Liver (tissue), 9 donors: ENCODE measurements around the gene HTR6. TPM values are rescaled to one million over a fixed set of nuclear protein-coding genes. Genes with fewer than 3 reads are reported as not detected.

ENCODE experiments used
- DNase-seq: peaks from one replicate; pipeline ENCODE4 v3.0.0-alpha.2; 2017; ENCODE audit warnings: low spot score
- H3K27ac ChIP-seq, 2 donors: one replicate each; pipeline ENCODE4 v1.7.0; 2013; ENCODE audit warnings: inconsistent platforms in 2 of 2, low read length in 2 of 2, control low read depth in 1 of 2, low read depth in 1 of 2, mild to moderate bottlenecking in 1 of 2
- H3K27me3 ChIP-seq, 4 donors: one replicate each; pipeline versions ENCODE4 v1.6.1 to v1.7.0; 2013; ENCODE audit warnings: low read length in 3 of 4, inconsistent platforms in 1 of 4, mild to moderate bottlenecking in 1 of 4, moderate library complexity in 1 of 4; ENCODE audit not compliant: control insufficient read depth in 4 of 4, insufficient read depth in 4 of 4
- H3K36me3 ChIP-seq, 4 donors: one replicate each; pipeline versions ENCODE4 v1.6.1 to v1.7.0; 2013; ENCODE audit warnings: low read length in 3 of 4, mild to moderate bottlenecking in 3 of 4, low read depth in 1 of 4, moderate library complexity in 1 of 4; ENCODE audit not compliant: control insufficient read depth in 4 of 4, insufficient read depth in 3 of 4
- H3K4me1 ChIP-seq, 4 donors: one replicate each; pipeline versions ENCODE4 v1.6.1 to v1.7.0; 2013; ENCODE audit warnings: low read length in 3 of 4, mild to moderate bottlenecking in 3 of 4, moderate library complexity in 1 of 4; ENCODE audit not compliant: control insufficient read depth in 4 of 4, insufficient read depth in 4 of 4
- H3K4me3 ChIP-seq, 3 donors: one replicate each; pipeline versions ENCODE4 v1.6.1 to v1.7.0; 2013; ENCODE audit warnings: low read length in 3 of 3, control low read depth in 1 of 3, low read depth in 1 of 3, mild to moderate bottlenecking in 1 of 3
- H3K9ac ChIP-seq, 2 donors: one replicate each; pipeline ENCODE4 v1.7.0; 2013; ENCODE audit warnings: low read length in 2 of 2, mild to moderate bottlenecking in 2 of 2, moderate library complexity in 2 of 2, control low read depth in 1 of 2, low read depth in 1 of 2
- H3K9me3 ChIP-seq, 4 donors: one replicate each; pipeline versions ENCODE4 v1.6.1 to v1.7.0; 2013; ENCODE audit warnings: low read length in 3 of 4; ENCODE audit not compliant: control insufficient read depth in 4 of 4
- CTCF ChIP-seq: fragments of 150-350 bp; IDR thresholded peaks from 2 replicates; pipeline ENCODE4 v1.5.1; 2017; ENCODE audit warnings: improper control_type of control experiment, low read depth, low read length; ENCODE audit not compliant: missing input control
- FOXA2 ChIP-seq: IDR thresholded peaks from 2 replicates; pipeline ENCODE4 v1.6.1; 2016; ENCODE audit warnings: antibody characterized with exemption
- GABPA ChIP-seq, 2 donors: IDR thresholded peaks in 1 of 2; conservative IDR thresholded peaks in 1 of 2; 2 replicates each; pipeline ENCODE4 v1.6.1; 2016; ENCODE audit warnings: antibody characterized with exemption in 2 of 2, mild to moderate bottlenecking in 1 of 2, moderate library complexity in 1 of 2
- HNF4A ChIP-seq, 2 donors: conservative IDR thresholded peaks; 2 replicates each; pipeline ENCODE4 v1.6.1; 2016; ENCODE audit warnings: antibody characterized with exemption in 2 of 2, mild to moderate bottlenecking in 2 of 2
- MAX ChIP-seq: IDR thresholded peaks from 2 replicates; pipeline ENCODE4 v1.6.1; 2016; ENCODE audit warnings: antibody characterized with exemption
- NR2F2 ChIP-seq: IDR thresholded peaks from 2 replicates; pipeline ENCODE4 v1.6.1; 2016; ENCODE audit warnings: antibody characterized with exemption
- RAD21 ChIP-seq, 2 donors: IDR thresholded peaks; 2 replicates each; pipeline ENCODE4 v1.6.1; 2016; ENCODE audit warnings: antibody characterized with exemption in 2 of 2, mild to moderate bottlenecking in 2 of 2
- RXRA ChIP-seq, 2 donors: IDR thresholded peaks; 2 replicates each; pipeline ENCODE4 v1.6.1; 2017 to 2018; ENCODE audit warnings: antibody characterized with exemption in 2 of 2, mild to moderate bottlenecking in 1 of 2
- SP1 ChIP-seq: IDR thresholded peaks from 2 replicates; pipeline ENCODE4 v1.6.1; 2018; ENCODE audit warnings: antibody characterized with exemption, mild to moderate bottlenecking
- TAF1 ChIP-seq: conservative IDR thresholded peaks from 2 replicates; pipeline ENCODE4 v1.6.1; 2016; ENCODE audit warnings: antibody characterized with exemption, mild to moderate bottlenecking
- YY1 ChIP-seq: IDR thresholded peaks from 2 replicates; pipeline ENCODE4 v1.6.1; 2016; ENCODE audit warnings: antibody characterized with exemption, mild to moderate bottlenecking
- WGBS: extraction: QIAGEN DNeasy Blood & Tissue Kit; methylation state at CpG from one replicate; pipeline ENCODE4 v1.1.7; 2013; 5-methylcytosine and 5-hydroxymethylcytosine counted together
- polyA plus RNA-seq, 2 donors: library from polyadenylated mRNA; stranded (reverse) in 1 of 2; unstranded in 1 of 2; fragments of 200-250 nt in 1 of 2; fragments of >200 nt in 1 of 2; fragmentation: Nextera tagmentation in 1 of 2; extraction: Ambion mirVana in 1 of 2; gene quantifications; one replicate each; pipeline versions ENCODE4 v1.2.1 to v1.2.3, GENCODE V29; 2013 to 2015
- total RNA-seq, 2 donors: library from RNA; depleted of rRNA; stranded (reverse); fragments of >200 nt; gene quantifications; one replicate each; pipeline ENCODE4 v1.2.3, GENCODE V29; 2014
- TF ChIP-seq, protein P1 (sequence below): IDR thresholded peaks from 2 replicates; pipeline ENCODE4 v1.6.1; 2016; ENCODE audit warnings: antibody characterized with exemption, mild to moderate bottlenecking
- donor health status: healthy.
- donor health status: healthy.
- donor health status: healthy.
- donor health status: healthy.
- donor health status: healthy.

HTR6 gene
- total and polyA plus RNA-seq, 4 donors = not detected

GRCh38 chr1:19648689-19649088, 16.0 kb upstream of the HTR6 start:
- H3K9ac ChIP-seq = no peak overlapping the region
- H3K27me3 ChIP-seq = no peaks in the 10 kb centered on the region
- no peaks in the 10 kb centered on the region for H3K36me3 ChIP-seq
- peaks cover 3 to 18% (median 11%) of the 10 kb centered on the region in 4 donors for H3K4me1 ChIP-seq
- H3K9me3 ChIP-seq = no peaks in the 10 kb centered on the region
- DNase-seq = no peak
- H3K27ac ChIP-seq = no peak overlapping the region
- no peak overlapping the region for H3K4me3 ChIP-seq
- no peak for TF ChIP-seq RXRA (IDR thresholded peaks at IDR 0.05)
- TF ChIP-seq RAD21 (IDR thresholded peaks at IDR 0.05) = peak in 1 of 2 donors; percentile 28
- 58% methylated on average over 11 of the region's 11 CpGs for WGBS

DNA sequence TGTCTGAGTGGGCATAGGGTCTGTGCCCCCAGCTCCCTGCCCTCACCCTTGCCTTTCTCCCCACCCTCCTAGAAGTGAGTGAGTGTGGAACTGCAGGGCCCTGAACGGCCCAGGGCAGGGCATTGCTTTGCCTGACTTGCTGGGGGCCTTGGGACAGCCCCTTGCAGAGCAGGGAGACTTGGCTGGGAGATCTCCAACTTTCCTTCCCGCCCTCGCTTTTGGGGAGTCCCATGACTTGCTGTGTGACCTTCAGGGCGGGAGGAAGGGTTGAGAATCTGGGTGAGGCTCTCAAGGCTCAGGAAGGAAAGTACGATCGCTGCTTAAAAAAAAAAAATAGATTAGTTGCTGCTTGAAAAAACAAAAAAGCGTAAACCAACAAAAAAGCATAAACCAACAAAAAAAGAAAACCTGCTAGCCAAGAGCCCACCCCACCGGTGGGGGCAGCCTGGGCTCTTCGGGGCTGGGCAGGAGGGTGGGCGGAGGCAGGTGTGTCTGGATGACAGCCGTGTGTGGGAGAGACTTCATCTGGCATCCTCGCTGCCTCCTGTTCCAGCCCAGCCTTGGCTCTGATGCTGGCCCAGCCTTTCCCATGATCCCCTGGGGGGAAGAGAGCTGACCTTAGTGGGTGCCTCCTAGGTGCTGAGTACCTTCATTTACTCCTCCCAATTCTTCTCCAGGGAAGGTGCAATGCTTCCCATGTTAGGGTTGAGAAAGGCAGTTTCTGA, 14.1 kb upstream of the HTR6 start:
- Histone ChIP-seq H3K9ac (no peak overlapping the region), H3K27me3 (no peaks in the 10 kb centered on the region), H3K4me1 (peaks cover 0 to 8% (median 4%) of the 10 kb centered on the region in 4 donors), H3K9me3 (no peaks in the 10 kb centered on the region), H3K4me3 (no peak overlapping the region), H3K36me3 (no peaks in the 10 kb centered on the region), H3K27ac (peak overlapping the region in 1 of 2 donors; percentile 51)
- 57% methylated on average over 12 of the region's 12 CpGs for WGBS
- TF ChIP-seq TAF1 (no peak), HNF4A (conservative IDR thresholded peaks at IDR 0.05) (no peak), SP1 (no peak), CTCF (no peak), YY1 (no peak)
- TF ChIP-seq, protein P1, sequence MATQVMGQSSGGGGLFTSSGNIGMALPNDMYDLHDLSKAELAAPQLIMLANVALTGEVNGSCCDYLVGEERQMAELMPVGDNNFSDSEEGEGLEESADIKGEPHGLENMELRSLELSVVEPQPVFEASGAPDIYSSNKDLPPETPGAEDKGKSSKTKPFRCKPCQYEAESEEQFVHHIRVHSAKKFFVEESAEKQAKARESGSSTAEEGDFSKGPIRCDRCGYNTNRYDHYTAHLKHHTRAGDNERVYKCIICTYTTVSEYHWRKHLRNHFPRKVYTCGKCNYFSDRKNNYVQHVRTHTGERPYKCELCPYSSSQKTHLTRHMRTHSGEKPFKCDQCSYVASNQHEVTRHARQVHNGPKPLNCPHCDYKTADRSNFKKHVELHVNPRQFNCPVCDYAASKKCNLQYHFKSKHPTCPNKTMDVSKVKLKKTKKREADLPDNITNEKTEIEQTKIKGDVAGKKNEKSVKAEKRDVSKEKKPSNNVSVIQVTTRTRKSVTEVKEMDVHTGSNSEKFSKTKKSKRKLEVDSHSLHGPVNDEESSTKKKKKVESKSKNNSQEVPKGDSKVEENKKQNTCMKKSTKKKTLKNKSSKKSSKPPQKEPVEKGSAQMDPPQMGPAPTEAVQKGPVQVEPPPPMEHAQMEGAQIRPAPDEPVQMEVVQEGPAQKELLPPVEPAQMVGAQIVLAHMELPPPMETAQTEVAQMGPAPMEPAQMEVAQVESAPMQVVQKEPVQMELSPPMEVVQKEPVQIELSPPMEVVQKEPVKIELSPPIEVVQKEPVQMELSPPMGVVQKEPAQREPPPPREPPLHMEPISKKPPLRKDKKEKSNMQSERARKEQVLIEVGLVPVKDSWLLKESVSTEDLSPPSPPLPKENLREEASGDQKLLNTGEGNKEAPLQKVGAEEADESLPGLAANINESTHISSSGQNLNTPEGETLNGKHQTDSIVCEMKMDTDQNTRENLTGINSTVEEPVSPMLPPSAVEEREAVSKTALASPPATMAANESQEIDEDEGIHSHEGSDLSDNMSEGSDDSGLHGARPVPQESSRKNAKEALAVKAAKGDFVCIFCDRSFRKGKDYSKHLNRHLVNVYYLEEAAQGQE = no peak
- no peak for DNase-seq

DNA sequence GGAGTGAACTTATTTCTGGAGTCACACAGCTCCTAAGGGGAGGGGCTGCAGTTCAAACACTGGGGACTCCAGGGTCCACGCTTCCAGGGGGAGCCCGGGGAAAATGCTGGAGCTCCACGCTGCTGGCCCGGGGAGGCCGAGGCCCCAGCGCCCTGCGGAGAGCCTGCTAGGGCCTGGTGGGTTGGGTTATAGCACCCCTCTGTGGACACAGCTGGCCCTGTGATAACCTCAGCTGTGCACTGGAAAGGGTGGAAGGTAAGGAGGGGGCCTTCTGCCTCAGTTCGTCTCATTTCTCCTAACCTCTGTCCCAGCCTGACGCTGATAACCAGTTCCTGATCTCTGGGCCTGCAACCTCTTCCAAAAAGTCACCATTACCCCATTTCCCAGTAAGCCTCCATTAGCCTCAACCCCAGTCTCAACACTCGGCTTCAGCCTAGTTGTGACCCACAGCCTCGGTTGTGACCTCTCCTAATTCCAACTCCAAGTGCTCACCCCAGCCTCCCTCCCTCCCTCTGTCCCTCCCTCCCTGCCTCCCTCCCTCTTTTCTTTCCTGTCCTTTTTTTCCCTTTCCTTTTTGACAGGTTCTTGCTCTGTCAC, 13.4 kb upstream of the HTR6 start:
- peak; percentile 49 for DNase-seq
- no peak for TF ChIP-seq SP1
- TF ChIP-seq RXRA (IDR thresholded peaks at IDR 0.05) = no peak
- TF ChIP-seq HNF4A (conservative IDR thresholded peaks at IDR 0.05) = no peak
- TF ChIP-seq NR2F2 = no peak
- TF ChIP-seq MAX = no peak
- TF ChIP-seq FOXA2 = no peak
- TF ChIP-seq GABPA (IDR thresholded peaks at IDR 0.05 in 1 of 2, conservative IDR thresholded peaks at IDR 0.05 in 1 of 2) = no peak
- peak; percentile 89 to 92 for TF ChIP-seq RAD21 (IDR thresholded peaks at IDR 0.05)
- TF ChIP-seq CTCF = peak; percentile 69
- no peak for TF ChIP-seq YY1
- TF ChIP-seq, protein P1 = no peak
- H3K36me3 ChIP-seq = no peaks in the 10 kb centered on the region
- no peaks in the 10 kb centered on the region for H3K9me3 ChIP-seq
- H3K27me3 ChIP-seq = no peaks in the 10 kb centered on the region
- WGBS = 19% methylated on average over 11 of the region's 11 CpGs
- H3K27ac ChIP-seq = peak overlapping the region in 1 of 2 donors; percentile 51
- no peak overlapping the region for H3K9ac ChIP-seq
- no peak overlapping the region for H3K4me3 ChIP-seq
- H3K4me1 ChIP-seq = peaks cover 0 to 8% (median 4%) of the 10 kb centered on the region in 4 donors
